Caco-2 (cell line): ENCODE results near the gene ANKRD63. TPM values are rescaled to one million over a fixed set of nuclear protein-coding genes. Genes with fewer than 3 reads are reported as not detected.

Experiments
- BruUV-seq: library from RNA; stranded (reverse); fragments of 400-500 nt; replicated peaks from 2 replicates; lab custom pipeline; 2021; lab: Mats Ljungman, UMichigan
- CTCF ChIA-PET: fragments of 300-600 bp; sonication (Branson Sonifier 250); formaldehyde crosslinking; loops from one replicate; lab custom pipeline; 2022; ENCODE audit warnings: antibody characterized with exemption; lab: Charles Lee
- POLR2A ChIA-PET: fragments of 300-600 bp; sonication (Branson Sonifier 250); formaldehyde crosslinking; loops from one replicate; lab custom pipeline; 2022; ENCODE audit warnings: antibody characterized with exemption; lab: Charles Lee
- DNase-seq, 2 experiments: peaks; one replicate each; pipeline versions ENCODE4 v3.0.0 to v3.0.0-alpha.2; 2020 to 2022
- H3K27me3 ChIP-seq: replicated peaks from 2 replicates; pipeline ENCODE4 v1.6.0; 2011; ENCODE audit warnings: low read length; ENCODE audit not compliant: control insufficient read depth, insufficient read depth
- H3K36me3 ChIP-seq: 2 replicates; pipeline ENCODE4 v1.5.1; 2011; ENCODE audit warnings: low read length; ENCODE audit not compliant: control insufficient read depth, insufficient read depth
- H3K4me1 ChIP-seq: fragments of 250-450 bp; sonication (Bioruptor Pico); 2 replicates; pipeline ENCODE4 v1.5.1; 2020; ENCODE audit warnings: mild to moderate bottlenecking
- H3K4me3 ChIP-seq: 2 replicates; pipeline ENCODE4 v1.5.1; 2011; ENCODE audit warnings: low read depth, mild to moderate bottlenecking, control low read depth, low read length
- H3K9me3 ChIP-seq: fragments of 250-450 bp; sonication (Bioruptor Pico); 2 replicates; pipeline ENCODE4 v1.5.1; 2020; ENCODE audit warnings: mild to moderate bottlenecking, moderate library complexity
- H3K27ac Mint-ChIP-seq: one replicate; pipeline ENCODE4 v1.8.0; 2022; ENCODE audit warnings: mixed read lengths; ENCODE audit not compliant: unreplicated experiment
- H3K27me3 Mint-ChIP-seq: one replicate; pipeline ENCODE4 v1.8.0; 2022; ENCODE audit warnings: mixed read lengths; ENCODE audit not compliant: insufficient read depth, unreplicated experiment
- H3K36me3 Mint-ChIP-seq: one replicate; pipeline ENCODE4 v1.8.0; 2022; ENCODE audit warnings: mild to moderate bottlenecking, mixed read lengths; ENCODE audit not compliant: insufficient read depth, unreplicated experiment
- H3K4me1 Mint-ChIP-seq: one replicate; pipeline ENCODE4 v1.8.0; 2022; ENCODE audit warnings: low read depth, mixed read lengths; ENCODE audit not compliant: unreplicated experiment
- H3K4me3 Mint-ChIP-seq: one replicate; pipeline ENCODE4 v1.8.0; 2022; ENCODE audit warnings: mild to moderate bottlenecking, moderate library complexity, mixed read lengths; ENCODE audit not compliant: unreplicated experiment
- H3K9me3 Mint-ChIP-seq: one replicate; pipeline ENCODE4 v1.8.0; 2022; ENCODE audit warnings: mixed read lengths; ENCODE audit not compliant: unreplicated experiment
- CTCF ChIP-seq, 2 experiments: fragments of 200-600 bp in 1 of 2; IDR thresholded peaks; 1 replicate in 1 of 2; 2 replicates in 1 of 2; pipeline versions ENCODE4 v1.5.1 to v1.8.0; 2011 to 2022; ENCODE audit warnings: antibody characterized with exemption in 1 of 2, control low read depth in 1 of 2, inconsistent platforms in 1 of 2, low read depth in 1 of 2, low read length in 1 of 2, mild to moderate bottlenecking in 1 of 2, moderate library complexity in 1 of 2; ENCODE audit not compliant: insufficient read depth in 1 of 2, severe bottlenecking in 1 of 2, unreplicated experiment in 1 of 2
- intact Hi-C: fragments of 100-400 bp; cut with micrococcal nuclease; formaldehyde crosslinking; loops from one replicate; pipeline ENCODE4 v1.10.0; 2022; ENCODE audit not compliant: unreplicated experiment
- total RNA-seq: library from RNA; stranded (reverse); gene quantifications from 2 replicates; pipeline ENCODE4 v1.2.3, GENCODE V29; 2022

The ANKRD63 gene
- total RNA-seq, 1 experiment from 2014 or later = 0.79 TPM

GRCh38 chr15:40323953-40324937, 41.4 kb upstream of the ANKRD63 start:
- H3K27me3 Mint-ChIP-seq = no peaks in the 10 kb centered on the region

GRCh38 chr15:40323239-40323952, 40.5 kb upstream of the ANKRD63 start, which contains the start of gene INAFM2:
TSS of gene INAFM2 (plus strand) at chr15:40323692. CDS start at chr15:40324056, 364 bp downstream.
- H3K36me3 ChIP-seq = peaks cover 1% of the 10 kb centered on the region; the same call in 1 of the 2 replicates
- peak within 1 kb of the TSS; percentile 74 for H3K4me3 ChIP-seq
- peak; percentile 90 to 93 for DNase-seq
- peaks cover 16% of the 10 kb centered on the region for H3K4me1 ChIP-seq
- BruUV-seq = no TSS peak
- ChIA-PET POLR2A (interaction anchor here (0.6 kb wide), 1 partner anchor 9 kb away, joined by 3 read pairs; no protein-coding TSS in a partner anchor), CTCF (interaction anchor here (0.6 to 1.5 kb wide), 17 partner anchors 13 to 217 kb away, joined by 3 to 47 read pairs (median 4); partner anchors contain the start of genes CCDC9B, IVD and KNSTRN)
- Mint-ChIP-seq H3K27me3 (no peaks in the 10 kb centered on the region), H3K4me1 (peaks cover 25% of the 10 kb centered on the region), H3K4me3 (peak within 1 kb of the TSS; percentile 66), H3K36me3 (peaks cover 6% of the 10 kb centered on the region), H3K27ac (no peak within 1 kb of the TSS), H3K9me3 (no peaks in the 10 kb centered on the region)
- no peaks in the 10 kb centered on the region for H3K9me3 ChIP-seq
- H3K27me3 ChIP-seq = no peaks in the 10 kb centered on the region
- TF ChIP-seq CTCF (IDR thresholded peaks at IDR 0.05; ENCODE audit: insufficient read depth in 1 of 2, low read depth in 1 of 2, low read length in 1 of 2, severe bottlenecking in 1 of 2, unreplicated experiment in 1 of 2) = peak; percentile 69 to 72
- intact Hi-C loops = loop anchor here (5.0 kb wide), 1 partner anchor 99 kb away; no protein-coding TSS in a partner anchor

More at GRCh38 chr15:40323953-40324937, 41.4 kb upstream of the ANKRD63 start:
- Histone ChIP-seq H3K27me3 (no peaks in the 10 kb centered on the region), H3K4me1 (peaks cover 20% of the 10 kb centered on the region), H3K36me3 (peaks cover 1% of the 10 kb centered on the region; the same call in 1 of the 2 replicates), H3K4me3 (peak overlapping the region; percentile 74), H3K9me3 (no peaks in the 10 kb centered on the region)
- ChIA-PET CTCF (interaction anchor here (1.4 kb wide), 3 partner anchors 11 to 45 kb away, joined by 5 to 6 read pairs (median 5); no protein-coding TSS in a partner anchor), POLR2A (no interaction called here)
- no peak for TF ChIP-seq CTCF (IDR thresholded peaks at IDR 0.05; ENCODE audit: insufficient read depth in 1 of 2, low read depth in 1 of 2, low read length in 1 of 2, severe bottlenecking in 1 of 2, unreplicated experiment in 1 of 2)
- Mint-ChIP-seq H3K4me3 (peak overlapping the region; percentile 66), H3K9me3 (no peaks in the 10 kb centered on the region), H3K27ac (no peak overlapping the region), H3K4me1 (peaks cover 25% of the 10 kb centered on the region), H3K36me3 (peaks cover 6% of the 10 kb centered on the region)
- intact Hi-C loops = loop anchor here (5.0 kb wide), 1 partner anchor 98 kb away; no protein-coding TSS in a partner anchor
- peak in 1 of 2 experiments; percentile 29 for DNase-seq
- no TSS peak for BruUV-seq
